ENCODE measurements around the gene DOCK2.

Gene DOCK2

GRCh38 chr5:170104710-170105109, 467.6 kb downstream of the DOCK2 start:
- H3K4me3 ChIP-seq (ENCODE audit: low read length): no peak overlapping the region
- H4K20me1 ChIP-seq (ENCODE audit: control insufficient read depth, insufficient read depth, low read depth, low read length): no peaks in the 10 kb centered on the region
- peaks cover 2% of the 10 kb centered on the region; the same call in 1 of the 2 replicates for H3K27me3 ChIP-seq (ENCODE audit: control insufficient read depth, low read length)
- H3K79me2 ChIP-seq (ENCODE audit: control insufficient read depth, low read length): no peaks in the 10 kb centered on the region
- H3K4me2 ChIP-seq (ENCODE audit: low read length): no peak overlapping the region
- no peaks in the 10 kb centered on the region for H3K4me1 ChIP-seq (ENCODE audit: control insufficient read depth, low read length)
- no peak for TF ChIP-seq EZH2phosphoT487 (IDR thresholded peaks at IDR 0.05; ENCODE audit: borderline replicate concordance, low read length)
- TF ChIP-seq CTCF (IDR thresholded peaks at IDR 0.05; ENCODE audit: low read depth, low read length, poor library complexity, severe bottlenecking): no peak
- no peak overlapping the region for H3K27ac ChIP-seq (ENCODE audit: low read depth, low read length)
- no peaks in the 10 kb centered on the region for H3K9me2 ChIP-seq (replicated peaks; ENCODE audit: control insufficient read depth, low read length)
- no peaks in the 10 kb centered on the region for H3K9me3 ChIP-seq (ENCODE audit: control insufficient read depth, insufficient read depth, low read length)
- H3K36me3 ChIP-seq (ENCODE audit: control insufficient read depth, low read length): no peaks in the 10 kb centered on the region
- H3F3A ChIP-seq (ENCODE audit: control insufficient read depth, insufficient read depth): no peaks in the 10 kb centered on the region

DNA sequence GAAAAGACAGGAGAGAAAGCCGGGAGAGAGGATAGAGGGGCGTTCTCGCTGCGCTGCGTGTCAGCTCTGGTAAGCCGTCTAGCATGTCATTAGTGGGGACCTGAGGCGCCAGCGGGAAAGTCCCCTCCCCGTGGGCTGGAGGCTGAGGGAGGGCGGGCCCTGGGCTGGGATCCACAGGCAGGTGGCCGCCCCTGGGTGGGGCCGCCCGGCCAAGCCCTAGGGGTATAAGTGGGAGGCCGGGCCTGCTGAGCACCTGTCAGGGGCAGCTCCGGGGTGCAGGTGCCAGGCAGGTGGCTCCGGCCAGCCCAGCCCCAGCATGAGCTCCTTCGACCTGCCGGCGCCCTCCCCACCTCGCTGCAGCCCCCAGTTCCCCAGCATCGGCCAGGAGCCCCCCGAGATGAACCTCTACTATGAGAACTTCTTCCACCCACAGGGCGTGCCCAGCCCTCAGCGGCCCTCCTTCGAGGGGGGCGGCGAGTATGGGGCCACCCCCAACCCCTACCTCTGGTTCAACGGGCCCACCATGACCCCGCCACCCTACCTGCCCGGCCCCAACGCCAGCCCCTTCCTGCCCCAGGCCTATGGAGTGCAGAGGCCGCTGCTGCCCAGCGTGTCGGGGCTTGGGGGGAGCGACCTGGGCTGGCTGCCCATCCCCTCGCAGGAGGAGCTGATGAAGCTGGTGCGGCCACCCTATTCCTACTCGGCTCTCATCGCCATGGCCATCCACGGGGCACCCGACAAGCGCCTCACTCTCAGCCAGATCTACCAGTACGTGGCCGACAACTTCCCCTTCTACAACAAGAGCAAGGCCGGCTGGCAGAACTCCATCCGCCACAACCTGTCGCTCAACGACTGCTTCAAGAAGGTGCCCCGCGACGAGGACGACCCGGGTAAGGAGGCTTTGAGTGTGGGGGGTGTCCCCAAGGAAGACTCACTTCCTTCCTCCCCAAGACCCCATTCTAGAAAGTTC, 468.9 kb downstream of the DOCK2 start, which contains the start of gene FOXI1:
Gene FOXI1 (plus strand): TSS at position 256 of the 970 bp plus-strand sequence. CDS start 61 bp downstream, at position 317.
- H3K4me3 ChIP-seq (ENCODE audit: low read length): no peak within 1 kb of the TSS
- no peaks in the 10 kb centered on the region for H3K27me3 ChIP-seq (ENCODE audit: control insufficient read depth, low read length)
- H3F3A ChIP-seq (ENCODE audit: control insufficient read depth, insufficient read depth): no peaks in the 10 kb centered on the region
- H4K20me1 ChIP-seq (ENCODE audit: control insufficient read depth, insufficient read depth, low read depth, low read length): no peaks in the 10 kb centered on the region
- H3K79me2 ChIP-seq (ENCODE audit: control insufficient read depth, low read length): no peaks in the 10 kb centered on the region
- H3K27ac ChIP-seq (ENCODE audit: low read depth, low read length): no peak within 1 kb of the TSS
- no peak within 1 kb of the TSS for H3K4me2 ChIP-seq (ENCODE audit: low read length)
- no peaks in the 10 kb centered on the region for H3K9me3 ChIP-seq (ENCODE audit: control insufficient read depth, insufficient read depth, low read length)
- H3K36me3 ChIP-seq (ENCODE audit: control insufficient read depth, low read length): no peaks in the 10 kb centered on the region
- H3K4me1 ChIP-seq (ENCODE audit: control insufficient read depth, low read length): no peaks in the 10 kb centered on the region
- H3K9me2 ChIP-seq (replicated peaks; ENCODE audit: control insufficient read depth, low read length): no peaks in the 10 kb centered on the region
- no peak for TF ChIP-seq EZH2phosphoT487 (IDR thresholded peaks at IDR 0.05; ENCODE audit: borderline replicate concordance, low read length)

DNA sequence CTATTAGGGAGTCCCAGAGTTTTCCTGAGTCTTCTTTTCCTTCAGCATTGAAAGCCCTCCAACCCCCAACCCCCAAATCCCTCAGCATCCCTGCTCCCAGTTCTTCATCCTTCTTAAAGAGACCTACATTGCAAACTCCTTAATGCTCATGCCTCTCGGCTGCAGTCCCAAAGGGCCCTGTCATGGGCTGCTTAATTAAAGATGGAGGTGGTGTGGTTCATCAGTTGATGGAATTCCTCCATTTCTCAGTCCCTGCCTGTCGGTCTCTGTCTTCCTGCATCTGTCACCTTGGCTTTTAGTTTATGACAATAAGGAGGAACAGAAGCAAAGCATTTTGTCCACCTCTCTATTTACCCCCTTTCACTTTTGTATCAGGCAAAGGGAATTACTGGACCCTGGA, 470.6 kb downstream of the DOCK2 start:
- Histone ChIP-seq H3K79me2 (ENCODE audit: control insufficient read depth, low read length) (no peaks in the 10 kb centered on the region), H3K4me2 (ENCODE audit: low read length) (no peak overlapping the region), H3K27ac (ENCODE audit: low read depth, low read length) (no peak overlapping the region), H4K20me1 (ENCODE audit: control insufficient read depth, insufficient read depth, low read depth, low read length) (no peaks in the 10 kb centered on the region), H3K9me2 (replicated peaks; ENCODE audit: control insufficient read depth, low read length) (no peaks in the 10 kb centered on the region), H3K36me3 (ENCODE audit: control insufficient read depth, low read length) (no peaks in the 10 kb centered on the region), H3K4me1 (ENCODE audit: control insufficient read depth, low read length) (no peaks in the 10 kb centered on the region), H3F3A (ENCODE audit: control insufficient read depth, insufficient read depth) (no peaks in the 10 kb centered on the region), H3K27me3 (ENCODE audit: control insufficient read depth, low read length) (no peaks in the 10 kb centered on the region), H3K9me3 (ENCODE audit: control insufficient read depth, insufficient read depth, low read length) (no peaks in the 10 kb centered on the region), H3K4me3 (ENCODE audit: low read length) (no peak overlapping the region)
- TF ChIP-seq EZH2phosphoT487 (IDR thresholded peaks at IDR 0.05; ENCODE audit: borderline replicate concordance, low read length) (no peak), CTCF (IDR thresholded peaks at IDR 0.05; ENCODE audit: low read depth, low read length, poor library complexity, severe bottlenecking) (no peak)

DNA sequence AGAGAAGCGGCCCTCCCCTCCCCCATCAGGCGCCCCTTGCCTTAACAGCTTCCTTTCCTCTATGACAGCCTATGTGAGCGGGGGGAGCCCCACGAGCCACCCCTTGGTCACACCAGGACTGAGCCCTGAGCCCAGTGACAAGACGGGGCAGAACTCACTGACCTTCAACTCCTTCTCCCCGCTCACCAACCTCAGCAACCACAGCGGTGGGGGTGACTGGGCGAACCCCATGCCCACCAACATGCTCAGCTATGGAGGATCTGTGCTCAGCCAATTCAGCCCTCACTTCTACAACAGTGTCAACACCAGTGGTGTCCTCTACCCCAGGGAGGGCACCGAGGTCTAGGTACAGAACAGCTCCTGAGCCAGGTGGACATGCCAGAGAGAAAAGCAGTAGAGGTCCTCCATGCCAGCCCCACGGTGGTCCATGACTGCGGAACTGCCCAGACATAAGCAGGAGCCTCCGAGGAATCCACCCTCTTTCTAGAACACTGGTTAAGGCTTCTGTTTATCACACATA, 471.3 kb downstream of the DOCK2 start:
- Histone ChIP-seq H3K9me2 (replicated peaks; ENCODE audit: control insufficient read depth, low read length) (no peaks in the 10 kb centered on the region), H3K27me3 (ENCODE audit: control insufficient read depth, low read length) (no peaks in the 10 kb centered on the region), H3K4me2 (ENCODE audit: low read length) (no peak overlapping the region), H3K27ac (ENCODE audit: low read depth, low read length) (no peak overlapping the region), H3K9me3 (ENCODE audit: control insufficient read depth, insufficient read depth, low read length) (no peaks in the 10 kb centered on the region), H3F3A (ENCODE audit: control insufficient read depth, insufficient read depth) (no peaks in the 10 kb centered on the region), H4K20me1 (ENCODE audit: control insufficient read depth, insufficient read depth, low read depth, low read length) (no peaks in the 10 kb centered on the region), H3K36me3 (ENCODE audit: control insufficient read depth, low read length) (no peaks in the 10 kb centered on the region), H3K4me1 (ENCODE audit: control insufficient read depth, low read length) (no peaks in the 10 kb centered on the region), H3K79me2 (ENCODE audit: control insufficient read depth, low read length) (no peaks in the 10 kb centered on the region), H3K4me3 (ENCODE audit: low read length) (no peak overlapping the region)
- TF ChIP-seq CTCF (IDR thresholded peaks at IDR 0.05; ENCODE audit: low read depth, low read length, poor library complexity, severe bottlenecking) (no peak), EZH2phosphoT487 (IDR thresholded peaks at IDR 0.05; ENCODE audit: borderline replicate concordance, low read length) (no peak)

All from DOHH2 (cell line).